GM12891 (cell line): ENCODE measurements around the gene CASTOR1.

ENCODE experiments used
- DNase-seq: peaks from one replicate; pipeline ENCODE4 v3.0.0; 2011; ENCODE audit warnings: low spot score; ENCODE audit not compliant: insufficient read length
- FAIRE-seq: peaks from 2 replicates; lab custom pipeline; 2011; peaks lifted over from hg19 to GRCh38; lab: Jason Lieb, UNC
- PAX5 ChIP-seq: IDR thresholded peaks from 2 replicates; pipeline ENCODE4 v1.6.1; 2011; ENCODE audit warnings: low read length, moderate library complexity, mild to moderate bottlenecking; ENCODE audit not compliant: insufficient read depth, severe bottlenecking
- POLR2A ChIP-seq: IDR thresholded peaks from 2 replicates; pipeline ENCODE4 v1.6.1; 2011; ENCODE audit warnings: low read depth, low read length, control low read depth
- POLR2AphosphoS5 ChIP-seq: IDR thresholded peaks from 2 replicates; pipeline ENCODE4 v1.6.1; 2011; ENCODE audit warnings: low read depth, low read length, control low read depth
- POU2F2 ChIP-seq: IDR thresholded peaks from 2 replicates; pipeline ENCODE4 v1.6.1; 2011; ENCODE audit warnings: low read depth, mild to moderate bottlenecking, control low read depth, low read length, moderate library complexity
- SPI1 ChIP-seq: IDR thresholded peaks from 2 replicates; pipeline ENCODE4 v1.6.1; 2011; ENCODE audit warnings: low read depth, low read length, control low read depth
- TAF1 ChIP-seq: IDR thresholded peaks from 2 replicates; pipeline ENCODE4 v1.6.1; 2011; ENCODE audit warnings: low read depth, low read length, control low read depth

Gene CASTOR1

GRCh38 chr22:30245985-30246813, 43.1 kb downstream of the CASTOR1 start, which contains the start of gene LIF:
LIF (minus strand) TSS chr22:30246759; CDS start chr22:30246695, 64 bp downstream.
- FAIRE-seq = no peak
- TF ChIP-seq POLR2A = no peak
- no peak for TF ChIP-seq TAF1
- TF ChIP-seq SPI1 = no peak
- no peak for TF ChIP-seq POLR2AphosphoS5
- no peak for TF ChIP-seq PAX5
- no peak for TF ChIP-seq POU2F2
- DNase-seq = peak; percentile 77

GRCh38 chr22:30245181-30245984, 43.9 kb downstream of the CASTOR1 start:
- FAIRE-seq (no peak), DNase-seq (no peak)
- TF ChIP-seq TAF1 (no peak), POLR2AphosphoS5 (no peak), PAX5 (no peak), SPI1 (no peak), POU2F2 (no peak), POLR2A (no peak)

GRCh38 chr22:30244641-30245040, 44.7 kb downstream of the CASTOR1 start:
- no peak for TF ChIP-seq POLR2A
- TF ChIP-seq PAX5 = no peak
- TF ChIP-seq SPI1 = no peak
- no peak for TF ChIP-seq POLR2AphosphoS5
- no peak for TF ChIP-seq POU2F2
- no peak for TF ChIP-seq TAF1
- DNase-seq (no peak), FAIRE-seq (no peak)

GRCh38 chr22:30244066-30244465, 45.2 kb downstream of the CASTOR1 start:
- TF ChIP-seq POLR2AphosphoS5 = no peak
- no peak for TF ChIP-seq POLR2A
- no peak for TF ChIP-seq SPI1
- no peak for TF ChIP-seq POU2F2
- TF ChIP-seq PAX5 = no peak
- no peak for TF ChIP-seq TAF1
- DNase-seq = no peak
- FAIRE-seq = no peak

- FAIRE-seq (no peak), DNase-seq (no peak)
- no peak for TF ChIP-seq TAF1
- no peak for TF ChIP-seq SPI1
- no peak for TF ChIP-seq POLR2A
These were observed 45.6 kb downstream of the CASTOR1 start for GRCh38 chr22:30243661-30244060.

GRCh38 chr22:30241576-30242371, 47.5 kb downstream of the CASTOR1 start:
- FAIRE-seq (no peak), DNase-seq (no peak)
- TF ChIP-seq POLR2A (no peak), POU2F2 (no peak), SPI1 (no peak), PAX5 (no peak), TAF1 (no peak), POLR2AphosphoS5 (no peak)

GRCh38 chr22:30240541-30241417, 48.5 kb downstream of the CASTOR1 start:
- TF ChIP-seq POU2F2 (no peak), TAF1 (no peak), POLR2A (no peak), PAX5 (no peak), POLR2AphosphoS5 (no peak), SPI1 (peak; percentile 88)
- FAIRE-seq (peak; percentile 69), DNase-seq (no peak)

- TF ChIP-seq SPI1 (no peak), POU2F2 (no peak), POLR2AphosphoS5 (no peak), PAX5 (no peak), POLR2A (no peak), TAF1 (no peak)
- FAIRE-seq (no peak), DNase-seq (no peak)
These were observed 49.6 kb downstream of the CASTOR1 start for GRCh38 chr22:30239488-30240405.
